Thymus (tissue), 14 donors: ENCODE data around the gene MRGPRG. TPM values are rescaled to one million over a fixed set of nuclear protein-coding genes. Genes with fewer than 3 reads are reported as not detected.
"Not testable (repeated sequence)": the region's sequence is repeated elsewhere in the genome, so short reads cannot be mapped to it uniquely, and the experiment has no call there.

ENCODE experiments used
- DNase-seq, 9 donors: peaks; one replicate each; pipeline ENCODE4 v3.0.0-alpha.2; 2013; ENCODE audit warnings: low spot score in 9 of 9, low read depth in 6 of 9, missing footprints in 1 of 9
- H3K27ac ChIP-seq, 2 donors: one replicate each; pipeline ENCODE4 v1.5.1; 2013; ENCODE audit warnings: control low read depth in 1 of 2, low read depth in 1 of 2, low read length in 1 of 2, mild to moderate bottlenecking in 1 of 2, moderate library complexity in 1 of 2
- H3K27me3 ChIP-seq, 2 donors: one replicate each; pipeline ENCODE4 v1.5.1; 2013; ENCODE audit warnings: low read length in 1 of 2; ENCODE audit not compliant: control insufficient read depth in 2 of 2, insufficient read depth in 1 of 2
- H3K36me3 ChIP-seq, 2 donors: one replicate each; pipeline ENCODE4 v1.5.1; 2013; ENCODE audit warnings: low read length in 1 of 2, mild to moderate bottlenecking in 1 of 2, moderate library complexity in 1 of 2; ENCODE audit not compliant: control insufficient read depth in 2 of 2, insufficient read depth in 2 of 2
- H3K4me1 ChIP-seq, 2 donors: one replicate each; pipeline ENCODE4 v1.5.1; 2013; ENCODE audit warnings: low read length in 2 of 2; ENCODE audit not compliant: control insufficient read depth in 2 of 2, insufficient read depth in 2 of 2
- H3K4me3 ChIP-seq, 2 donors: one replicate each; pipeline ENCODE4 v1.5.1; 2013; ENCODE audit warnings: low read length in 2 of 2, control low read depth in 1 of 2, mild to moderate bottlenecking in 1 of 2
- H3K9me3 ChIP-seq, 2 donors: one replicate each; pipeline ENCODE4 v1.5.1; 2013; ENCODE audit warnings: low read length in 1 of 2, mild to moderate bottlenecking in 1 of 2; ENCODE audit not compliant: control insufficient read depth in 2 of 2, insufficient read depth in 1 of 2
- WGBS: extraction: QIAGEN DNeasy Blood & Tissue Kit; methylation state at CpG from one replicate; pipeline ENCODE4 v1.1.7; 2013; 5-methylcytosine and 5-hydroxymethylcytosine counted together
- long read RNA-seq, 10 donors: transcript quantifications; one replicate each; lab custom pipeline, GENCODE V29; 2026
- polyA plus RNA-seq: library from polyadenylated mRNA; stranded (reverse); fragments of 200-250 nt; gene quantifications from one replicate; pipeline ENCODE4 v1.2.3, GENCODE V29; 2013
- total RNA-seq: library from RNA; stranded (reverse); fragments of 120-200 nt; gene quantifications from one replicate; pipeline ENCODE4 v1.2.4, GENCODE V29; 2013
- donor health status: healthy.

The MRGPRG gene
- total RNA-seq, result not detected
- polyA plus RNA-seq, result not detected
- long read RNA-seq, donor 1, result 0 reads
- long read RNA-seq, donor 2, result 0 reads
- long read RNA-seq, donor 3, result 0 reads
- long read RNA-seq, donor 4, result 0 reads
- long read RNA-seq, donor 5, result 0 reads
- long read RNA-seq, donor 6, result 0 reads
- long read RNA-seq, donor 7, result 0 reads
- long read RNA-seq, donor 8, result 0 reads
- long read RNA-seq, donor 9, result 0 reads
- long read RNA-seq, donor 10, result 0 reads

- peaks cover 4 to 25% of the 10 kb centered on the region in 2 donors for H3K4me1 ChIP-seq
These were observed at the start of gene MRGPRG for GRCh38 chr11:3218483-3219280. TSS of gene MRGPRG (minus strand) at chr11:3218813. CDS start at chr11:3218813, 0 bp downstream.

GRCh38 chr11:3262548-3262947 is 43.9 kb upstream of the MRGPRG start:
- not testable (repeated sequence) for H3K4me1 ChIP-seq, H3K4me3 ChIP-seq, H3K27ac ChIP-seq, H3K36me3 ChIP-seq, H3K27me3 ChIP-seq, DNase-seq, H3K9me3 ChIP-seq
- 44% methylated on average over 6 of the region's 7 CpGs for WGBS

More at GRCh38 chr11:3218483-3219280, at the start of gene MRGPRG:
- WGBS, result 85% methylated on average over 35 of the region's 35 CpGs
- H3K9me3 ChIP-seq, result no peaks in the 10 kb centered on the region
- DNase-seq, result no peak
- no peak within 1 kb of the TSS for H3K4me3 ChIP-seq
- H3K27me3 ChIP-seq, result peaks cover 3 to 59% of the 10 kb centered on the region in 2 donors
- no peak within 1 kb of the TSS for H3K27ac ChIP-seq
- no peaks in the 10 kb centered on the region for H3K36me3 ChIP-seq

- H3K4me3 ChIP-seq, result not testable (repeated sequence)
- WGBS, result 74% methylated on average over 7 of the region's 8 CpGs
These were observed 43.2 kb upstream of the MRGPRG start for GRCh38 chr11:3261831-3262230.

GRCh38 chr11:3257509-3257908 is 38.9 kb upstream of the MRGPRG start:
- H3K36me3 ChIP-seq, H3K27me3 ChIP-seq, H3K9me3 ChIP-seq, DNase-seq, H3K27ac ChIP-seq, H3K4me3 ChIP-seq, H3K4me1 ChIP-seq: not testable (repeated sequence)
- 100% methylated on average over 1 of the region's 1 CpG for WGBS

More at GRCh38 chr11:3261831-3262230, 43.2 kb upstream of the MRGPRG start:
- H3K27me3 ChIP-seq, H3K4me1 ChIP-seq, DNase-seq, H3K36me3 ChIP-seq, H3K9me3 ChIP-seq, H3K27ac ChIP-seq: not testable (repeated sequence)

GRCh38 chr11:3255241-3255640 is 36.6 kb upstream of the MRGPRG start:
- H3K4me3 ChIP-seq, H3K9me3 ChIP-seq, DNase-seq, H3K4me1 ChIP-seq, H3K36me3 ChIP-seq, H3K27ac ChIP-seq, H3K27me3 ChIP-seq: not testable (repeated sequence)
- 95% methylated on average over 5 of the region's 12 CpGs for WGBS

- DNase-seq, H3K36me3 ChIP-seq, H3K4me1 ChIP-seq, H3K9me3 ChIP-seq, H3K4me3 ChIP-seq, H3K27me3 ChIP-seq, H3K27ac ChIP-seq: not testable (repeated sequence)
- no CpG with 5 or more reads among the region's 14 CpGs for WGBS
These were observed 36.2 kb upstream of the MRGPRG start for GRCh38 chr11:3254773-3255172.

- no peaks in the 10 kb centered on the region for H3K9me3 ChIP-seq
- H3K4me1 ChIP-seq, result no peaks in the 10 kb centered on the region
- DNase-seq, result no peak
- no peaks in the 10 kb centered on the region for H3K27me3 ChIP-seq
- H3K4me3 ChIP-seq, result no peak overlapping the region
- H3K27ac ChIP-seq, result no peak overlapping the region
- H3K36me3 ChIP-seq, result no peaks in the 10 kb centered on the region
These were observed 26.5 kb upstream of the MRGPRG start for GRCh38 chr11:3245071-3245470.

GRCh38 chr11:3243880-3244279 is 25.3 kb upstream of the MRGPRG start:
- Histone ChIP-seq H3K9me3 (no peaks in the 10 kb centered on the region), H3K36me3 (no peaks in the 10 kb centered on the region), H3K27me3 (no peaks in the 10 kb centered on the region), H3K27ac (no peak overlapping the region), H3K4me1 (no peaks in the 10 kb centered on the region), H3K4me3 (no peak overlapping the region)
- WGBS, result 95% methylated on average over 1 of the region's 1 CpG
- no peak for DNase-seq

- WGBS, result 97% methylated on average over 2 of the region's 2 CpGs
- Histone ChIP-seq H3K36me3 (no peaks in the 10 kb centered on the region), H3K27me3 (peaks cover 0 to 14% of the 10 kb centered on the region in 2 donors), H3K4me1 (peaks cover 0 to 2% of the 10 kb centered on the region in 2 donors), H3K9me3 (no peaks in the 10 kb centered on the region), H3K27ac (no peak overlapping the region), H3K4me3 (no peak overlapping the region)
- DNase-seq, result no peak
These were observed 18.5 kb upstream of the MRGPRG start for GRCh38 chr11:3237119-3237518.
